HL-60 (cell line): ENCODE results near the gene YPEL5.
A peak's percentile ranks its signal among the peaks of the same experiment; 100 is the strongest.
"Not testable (repeated sequence)": the region's sequence is repeated elsewhere in the genome, so short reads cannot be mapped to it uniquely, and the experiment has no call there.

Experiments used
- DNase-seq, 2 experiments: peaks; one replicate each; pipeline ENCODE4 v3.0.0-alpha.2; 2010 to 2020; ENCODE audit warnings: low read depth in 1 of 2, low spot score in 1 of 2
- H3K27ac ChIP-seq: fragments of 250-450 bp; sonication (Bioruptor Pico); replicated peaks from 2 replicates; pipeline ENCODE4 v1.5.1; 2020; ENCODE audit warnings: mild to moderate bottlenecking, moderate library complexity
- H3K27me3 ChIP-seq: fragments of 250-450 bp; sonication (Bioruptor Pico); 2 replicates; pipeline ENCODE4 v1.5.1; 2021; ENCODE audit warnings: mild to moderate bottlenecking, moderate library complexity; ENCODE audit not compliant: insufficient read depth, poor library complexity, severe bottlenecking
- H3K4me3 ChIP-seq: replicated peaks from 2 replicates; pipeline ENCODE4 v1.5.1; 2011; ENCODE audit warnings: mild to moderate bottlenecking, control low read depth, low read length; ENCODE audit not compliant: insufficient read depth
- GABPA ChIP-seq: IDR thresholded peaks from 2 replicates; pipeline ENCODE4 v1.6.1; 2012; ENCODE audit warnings: low read depth
- POLR2AphosphoS5 ChIP-seq: IDR thresholded peaks from 2 replicates; pipeline ENCODE4 v1.6.1; 2012; ENCODE audit warnings: low read depth
- SPI1 ChIP-seq: IDR thresholded peaks from 2 replicates; pipeline ENCODE4 v1.6.1; 2012; ENCODE audit warnings: low read depth, mild to moderate bottlenecking, borderline replicate concordance
- long read RNA-seq: library from polyadenylated mRNA; unstranded; transcript quantifications from one replicate; pipeline ENCODE4 v2.0.0, GENCODE V29; 2020
- TF ChIP-seq, protein P1 (sequence below): IDR thresholded peaks from one replicate; pipeline ENCODE4 v1.5.1; 2011; ENCODE audit warnings: low read length, control low read depth, inconsistent platforms; ENCODE audit not compliant: insufficient read depth
- TF ChIP-seq, protein P2 (sequence below): IDR thresholded peaks from 2 replicates; pipeline ENCODE4 v1.6.1; 2012; ENCODE audit warnings: low read depth; ENCODE audit not compliant: insufficient replicate concordance

The YPEL5 gene
- long read RNA-seq, transcript YPEL5-201 (3 exons, 2,182 nt) = major isoform, 162 of 199 reads
- long read RNA-seq, transcript YPEL5-202 (4 exons, 2,499 nt) = minor isoform, 10 of 199 reads
- long read RNA-seq, transcript YPEL5-203 (5 exons, 2,560 nt) = minor isoform, 5 of 199 reads
- long read RNA-seq, partial matches to known transcripts = 1 of 199 reads
- long read RNA-seq, other reads (novel, unspliced or antisense) = 17 of 199 reads

GRCh38 chr2:30146337-30147195, at the start of gene YPEL5:
Gene YPEL5, plus strand, starts transcription at chr2:30147007. Its CDS starts 9,645 bp downstream, at chr2:30156652.
- DNase-seq = peak; percentile 99
- Histone ChIP-seq H3K27ac (peak within 1 kb of the TSS; percentile 98), H3K27me3 (no peaks in the 10 kb centered on the region), H3K4me3 (peak within 1 kb of the TSS; percentile 83)
- TF ChIP-seq POLR2AphosphoS5 (peak; percentile 9; the same call in 1 of the 2 replicates), SPI1 (no peak)

GRCh38 chr2:30098266-30099005, 48.4 kb upstream of the YPEL5 start:
- TF ChIP-seq SPI1 (no peak), GABPA (no peak), POLR2AphosphoS5 (no peak)
- TF ChIP-seq, protein P1, sequence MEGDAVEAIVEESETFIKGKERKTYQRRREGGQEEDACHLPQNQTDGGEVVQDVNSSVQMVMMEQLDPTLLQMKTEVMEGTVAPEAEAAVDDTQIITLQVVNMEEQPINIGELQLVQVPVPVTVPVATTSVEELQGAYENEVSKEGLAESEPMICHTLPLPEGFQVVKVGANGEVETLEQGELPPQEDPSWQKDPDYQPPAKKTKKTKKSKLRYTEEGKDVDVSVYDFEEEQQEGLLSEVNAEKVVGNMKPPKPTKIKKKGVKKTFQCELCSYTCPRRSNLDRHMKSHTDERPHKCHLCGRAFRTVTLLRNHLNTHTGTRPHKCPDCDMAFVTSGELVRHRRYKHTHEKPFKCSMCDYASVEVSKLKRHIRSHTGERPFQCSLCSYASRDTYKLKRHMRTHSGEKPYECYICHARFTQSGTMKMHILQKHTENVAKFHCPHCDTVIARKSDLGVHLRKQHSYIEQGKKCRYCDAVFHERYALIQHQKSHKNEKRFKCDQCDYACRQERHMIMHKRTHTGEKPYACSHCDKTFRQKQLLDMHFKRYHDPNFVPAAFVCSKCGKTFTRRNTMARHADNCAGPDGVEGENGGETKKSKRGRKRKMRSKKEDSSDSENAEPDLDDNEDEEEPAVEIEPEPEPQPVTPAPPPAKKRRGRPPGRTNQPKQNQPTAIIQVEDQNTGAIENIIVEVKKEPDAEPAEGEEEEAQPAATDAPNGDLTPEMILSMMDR = no peak
- TF ChIP-seq, protein P2, sequence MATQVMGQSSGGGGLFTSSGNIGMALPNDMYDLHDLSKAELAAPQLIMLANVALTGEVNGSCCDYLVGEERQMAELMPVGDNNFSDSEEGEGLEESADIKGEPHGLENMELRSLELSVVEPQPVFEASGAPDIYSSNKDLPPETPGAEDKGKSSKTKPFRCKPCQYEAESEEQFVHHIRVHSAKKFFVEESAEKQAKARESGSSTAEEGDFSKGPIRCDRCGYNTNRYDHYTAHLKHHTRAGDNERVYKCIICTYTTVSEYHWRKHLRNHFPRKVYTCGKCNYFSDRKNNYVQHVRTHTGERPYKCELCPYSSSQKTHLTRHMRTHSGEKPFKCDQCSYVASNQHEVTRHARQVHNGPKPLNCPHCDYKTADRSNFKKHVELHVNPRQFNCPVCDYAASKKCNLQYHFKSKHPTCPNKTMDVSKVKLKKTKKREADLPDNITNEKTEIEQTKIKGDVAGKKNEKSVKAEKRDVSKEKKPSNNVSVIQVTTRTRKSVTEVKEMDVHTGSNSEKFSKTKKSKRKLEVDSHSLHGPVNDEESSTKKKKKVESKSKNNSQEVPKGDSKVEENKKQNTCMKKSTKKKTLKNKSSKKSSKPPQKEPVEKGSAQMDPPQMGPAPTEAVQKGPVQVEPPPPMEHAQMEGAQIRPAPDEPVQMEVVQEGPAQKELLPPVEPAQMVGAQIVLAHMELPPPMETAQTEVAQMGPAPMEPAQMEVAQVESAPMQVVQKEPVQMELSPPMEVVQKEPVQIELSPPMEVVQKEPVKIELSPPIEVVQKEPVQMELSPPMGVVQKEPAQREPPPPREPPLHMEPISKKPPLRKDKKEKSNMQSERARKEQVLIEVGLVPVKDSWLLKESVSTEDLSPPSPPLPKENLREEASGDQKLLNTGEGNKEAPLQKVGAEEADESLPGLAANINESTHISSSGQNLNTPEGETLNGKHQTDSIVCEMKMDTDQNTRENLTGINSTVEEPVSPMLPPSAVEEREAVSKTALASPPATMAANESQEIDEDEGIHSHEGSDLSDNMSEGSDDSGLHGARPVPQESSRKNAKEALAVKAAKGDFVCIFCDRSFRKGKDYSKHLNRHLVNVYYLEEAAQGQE = no peak
- DNase-seq = no peak
- H3K27ac ChIP-seq = no peak overlapping the region
- peaks cover 7% of the 10 kb centered on the region for H3K27me3 ChIP-seq
- no peak overlapping the region for H3K4me3 ChIP-seq

DNA sequence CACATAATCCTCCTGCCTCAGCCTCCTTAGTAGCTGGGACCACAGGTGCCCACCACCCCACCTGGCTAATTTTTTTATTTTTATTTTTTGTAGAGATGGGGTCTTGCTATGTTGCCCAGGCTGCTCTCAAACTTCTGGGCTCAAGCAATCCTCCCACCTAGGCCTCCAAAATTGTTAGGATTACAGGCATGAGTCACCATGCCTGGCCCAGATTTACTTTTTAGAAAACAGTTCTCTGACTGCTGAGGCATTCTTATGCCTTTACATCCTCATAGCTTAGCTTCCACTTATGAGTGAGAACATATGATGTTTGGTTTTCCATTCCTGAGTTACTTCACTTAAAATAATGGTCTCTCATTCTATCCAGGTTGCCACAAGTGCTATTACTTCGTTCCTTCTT, 47.4 kb upstream of the YPEL5 start:
- not testable (repeated sequence) for DNase-seq, H3K27ac ChIP-seq, H3K27me3 ChIP-seq, H3K4me3 ChIP-seq

GRCh38 chr2:30100691-30101090, 46.1 kb upstream of the YPEL5 start:
- not testable (repeated sequence) for DNase-seq

DNA sequence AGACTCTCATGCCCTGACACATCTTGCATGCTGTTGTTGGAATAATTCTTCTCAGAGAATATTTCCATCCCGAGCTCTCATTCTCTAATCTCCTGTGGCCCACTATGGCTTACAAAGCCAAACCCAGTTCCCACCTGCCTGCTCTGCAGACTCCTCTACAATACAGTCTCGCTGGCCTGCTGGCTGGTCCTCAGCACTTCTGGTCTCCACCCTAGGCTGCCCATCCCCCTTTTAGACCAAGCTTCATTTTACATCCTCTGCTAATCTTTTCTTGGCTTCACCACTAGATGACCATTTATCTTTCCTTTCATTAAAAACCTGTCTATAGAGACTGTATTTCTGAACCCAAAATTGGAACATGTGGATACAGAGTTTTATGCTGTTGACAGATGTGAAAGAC, 42.5 kb upstream of the YPEL5 start:
- DNase-seq = no peak
- H3K4me3 ChIP-seq = no peak overlapping the region
- H3K27me3 ChIP-seq = no peaks in the 10 kb centered on the region
- no peak for TF ChIP-seq SPI1
- TF ChIP-seq POLR2AphosphoS5 = no peak
- TF ChIP-seq GABPA = no peak
- TF ChIP-seq, protein P1 = no peak
- TF ChIP-seq, protein P2 = no peak
- no peak overlapping the region for H3K27ac ChIP-seq

More at GRCh38 chr2:30100691-30101090, 46.1 kb upstream of the YPEL5 start:
- not testable (repeated sequence) for H3K4me3 ChIP-seq, H3K27me3 ChIP-seq, H3K27ac ChIP-seq
